NCI-H128 (cell line): ENCODE measurements around the gene IGF1.
"Not testable (repeated sequence)": the region's sequence is repeated elsewhere in the genome, so short reads cannot be mapped to it uniquely, and the experiment has no call there.

Source experiments
- DNase-seq: peaks from one replicate; lab custom pipeline; 2025; ENCODE audit not compliant: unreplicated experiment; lab: John Stamatoyannopoulos, UW

IGF1 gene

GRCh38 chr12:102462795-102463465 lies 17.4 kb downstream of the IGF1 start:
- no peak for DNase-seq

GRCh38 chr12:102462386-102462785 lies 18.0 kb downstream of the IGF1 start:
- DNase-seq: no peak

- no peak for DNase-seq
These were observed 18.9 kb downstream of the IGF1 start for GRCh38 chr12:102461501-102461900.

- no peak for DNase-seq
These were observed 21.0 kb downstream of the IGF1 start for GRCh38 chr12:102459314-102459713.

- no peak for DNase-seq
These were observed 25.3 kb downstream of the IGF1 start for GRCh38 chr12:102454808-102455760.

- DNase-seq: no peak
These were observed 26.0 kb downstream of the IGF1 start for GRCh38 chr12:102454330-102454729.

GRCh38 chr12:102452605-102453004 lies 27.8 kb downstream of the IGF1 start:
- no peak for DNase-seq

GRCh38 chr12:102449018-102449417 lies 31.3 kb downstream of the IGF1 start:
- DNase-seq: not testable (repeated sequence)

- not testable (repeated sequence) for DNase-seq
These were observed 32.9 kb downstream of the IGF1 start for GRCh38 chr12:102447426-102447825.

GRCh38 chr12:102444707-102445106 lies 35.7 kb downstream of the IGF1 start:
- DNase-seq: no peak

GRCh38 chr12:102444093-102444492 lies 36.3 kb downstream of the IGF1 start:
- DNase-seq: no peak

GRCh38 chr12:102441077-102441596 lies 39.2 kb downstream of the IGF1 start:
- DNase-seq: no peak

- no peak for DNase-seq
These were observed 40.6 kb downstream of the IGF1 start for GRCh38 chr12:102439426-102440405.

- DNase-seq: no peak
These were observed 41.5 kb downstream of the IGF1 start for GRCh38 chr12:102438827-102439210.

GRCh38 chr12:102438047-102438826 lies 42.1 kb downstream of the IGF1 start:
- DNase-seq: no peak

GRCh38 chr12:102437511-102437910 lies 42.9 kb downstream of the IGF1 start:
- DNase-seq: no peak

- no peak for DNase-seq
These were observed 43.5 kb downstream of the IGF1 start for GRCh38 chr12:102436867-102437266.

GRCh38 chr12:102435827-102436436 lies 44.4 kb downstream of the IGF1 start:
- DNase-seq: no peak

- DNase-seq: no peak
These were observed 47.1 kb downstream of the IGF1 start for GRCh38 chr12:102433304-102433703.

- no peak for DNase-seq
These were observed 49.7 kb downstream of the IGF1 start for GRCh38 chr12:102430661-102431060.
